Stimulated activated CD8-positive, alpha-beta memory T cell treated with anti-CD3 and anti-CD28 coated beads, Interleukin-4, amount 100 ng/mL, for 48 hours (primary cell): Measurements from ENCODE around the gene PDE1A.
"Not testable (repeated sequence)": the region's sequence is repeated elsewhere in the genome, so short reads cannot be mapped to it uniquely, and the experiment has no call there.

Source experiments
- DNase-seq: peaks from one replicate; pipeline ENCODE4 v3.0.0-alpha.2; 2020

Gene PDE1A

GRCh38 chr2:182351427-182351826, 75.4 kb downstream of the PDE1A start:
- no peak for DNase-seq

- DNase-seq = no peak
These were observed 77.6 kb downstream of the PDE1A start for GRCh38 chr2:182349268-182349667.

- DNase-seq = no peak
These were observed 81.5 kb downstream of the PDE1A start for GRCh38 chr2:182345384-182345783.

- DNase-seq = no peak
These were observed 96.2 kb downstream of the PDE1A start for GRCh38 chr2:182330451-182331305.

GRCh38 chr2:182324665-182325064, 102.2 kb downstream of the PDE1A start:
- no peak for DNase-seq

GRCh38 chr2:182321096-182321495, 105.7 kb downstream of the PDE1A start:
- no peak for DNase-seq

- DNase-seq = no peak
These were observed 107.0 kb downstream of the PDE1A start for GRCh38 chr2:182319556-182320505.

- DNase-seq = no peak
These were observed 108.2 kb downstream of the PDE1A start for GRCh38 chr2:182318466-182319220.

- no peak for DNase-seq
These were observed 109.9 kb downstream of the PDE1A start for GRCh38 chr2:182316950-182317349.

GRCh38 chr2:182302972-182303371, 123.9 kb downstream of the PDE1A start:
- no peak for DNase-seq

- no peak for DNase-seq
These were observed 124.7 kb downstream of the PDE1A start for GRCh38 chr2:182302174-182302573.

GRCh38 chr2:182301093-182301492, 125.7 kb downstream of the PDE1A start:
- DNase-seq = no peak

GRCh38 chr2:182300608-182301007, 126.2 kb downstream of the PDE1A start:
- no peak for DNase-seq

- DNase-seq = no peak
These were observed 127.2 kb downstream of the PDE1A start for GRCh38 chr2:182299632-182300031.

- no peak for DNase-seq
These were observed 128.4 kb downstream of the PDE1A start for GRCh38 chr2:182298456-182298855.

GRCh38 chr2:182291296-182291695, 135.5 kb downstream of the PDE1A start:
- no peak for DNase-seq

- DNase-seq = no peak
These were observed 143.3 kb downstream of the PDE1A start for GRCh38 chr2:182283512-182283911.

GRCh38 chr2:182281276-182281675, 145.6 kb downstream of the PDE1A start:
- DNase-seq = no peak

- no peak for DNase-seq
These were observed 146.7 kb downstream of the PDE1A start for GRCh38 chr2:182280118-182280517.

- DNase-seq = not testable (repeated sequence)
These were observed 150.2 kb downstream of the PDE1A start for GRCh38 chr2:182276662-182277061.

GRCh38 chr2:182267971-182268370, 158.9 kb downstream of the PDE1A start:
- no peak for DNase-seq

GRCh38 chr2:182266909-182267308, 159.9 kb downstream of the PDE1A start:
- no peak for DNase-seq

GRCh38 chr2:182265718-182266117, 161.1 kb downstream of the PDE1A start:
- no peak for DNase-seq
